ENCODE data around the gene NDUFS8.

Gene NDUFS8

GRCh38 chr11:68038226-68038717 is 7.8 kb downstream of the NDUFS8 start:
- DNase-seq: no peak

DNA sequence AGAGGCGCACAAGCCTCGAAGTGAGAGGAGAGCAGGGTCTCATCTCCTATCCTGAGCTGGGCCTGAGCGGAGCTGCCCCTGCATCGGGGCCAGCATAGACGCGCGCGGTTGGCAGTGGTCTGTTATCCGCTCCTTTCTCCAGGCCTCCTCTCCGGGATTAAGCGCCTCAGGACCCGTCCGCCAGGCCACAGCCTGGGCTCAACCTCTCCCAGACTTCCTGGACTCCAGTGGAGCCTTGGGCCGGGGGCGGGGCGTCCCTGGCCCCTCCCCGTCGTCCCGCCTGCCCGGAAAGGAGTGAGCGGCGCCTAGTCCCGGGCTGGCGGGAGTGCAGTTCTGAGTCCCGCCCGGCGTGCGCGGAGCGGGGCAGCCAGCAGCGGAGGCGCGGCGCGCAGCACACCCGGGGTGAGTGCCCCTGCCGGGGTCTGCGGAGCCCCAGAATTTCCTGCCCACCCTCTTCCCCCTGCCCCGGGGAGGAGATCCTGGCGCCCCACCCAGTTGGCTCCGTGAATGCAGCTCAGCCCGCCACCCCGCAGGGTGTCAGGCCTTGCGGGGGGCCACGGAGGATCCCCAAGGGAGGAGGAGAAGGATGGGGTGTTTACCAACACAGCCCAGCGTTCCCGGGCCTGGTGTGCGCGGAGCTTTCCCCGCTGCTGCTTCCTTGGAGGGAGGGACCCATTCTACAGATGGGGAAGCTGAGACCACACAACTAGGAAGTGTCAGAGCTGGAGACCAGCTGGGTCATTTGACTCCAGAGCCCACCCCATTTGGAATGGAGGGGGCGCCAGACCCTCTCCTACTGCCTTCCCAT is 8.4 kb downstream of the NDUFS8 start, which contains the start of gene TCIRG1:
Gene TCIRG1 (plus strand): TSS at position 308 of the 808 bp plus-strand sequence. CDS start 2,247 bp downstream, outside the sequence.
- DNase-seq: peak; percentile 55

- DNase-seq: no peak
Observed at GRCh38 chr11:68039526-68040086, 9.1 kb downstream of the NDUFS8 start.

- DNase-seq: peak; percentile 31
Observed at GRCh38 chr11:68040101-68040956, 9.8 kb downstream of the NDUFS8 start.

DNA sequence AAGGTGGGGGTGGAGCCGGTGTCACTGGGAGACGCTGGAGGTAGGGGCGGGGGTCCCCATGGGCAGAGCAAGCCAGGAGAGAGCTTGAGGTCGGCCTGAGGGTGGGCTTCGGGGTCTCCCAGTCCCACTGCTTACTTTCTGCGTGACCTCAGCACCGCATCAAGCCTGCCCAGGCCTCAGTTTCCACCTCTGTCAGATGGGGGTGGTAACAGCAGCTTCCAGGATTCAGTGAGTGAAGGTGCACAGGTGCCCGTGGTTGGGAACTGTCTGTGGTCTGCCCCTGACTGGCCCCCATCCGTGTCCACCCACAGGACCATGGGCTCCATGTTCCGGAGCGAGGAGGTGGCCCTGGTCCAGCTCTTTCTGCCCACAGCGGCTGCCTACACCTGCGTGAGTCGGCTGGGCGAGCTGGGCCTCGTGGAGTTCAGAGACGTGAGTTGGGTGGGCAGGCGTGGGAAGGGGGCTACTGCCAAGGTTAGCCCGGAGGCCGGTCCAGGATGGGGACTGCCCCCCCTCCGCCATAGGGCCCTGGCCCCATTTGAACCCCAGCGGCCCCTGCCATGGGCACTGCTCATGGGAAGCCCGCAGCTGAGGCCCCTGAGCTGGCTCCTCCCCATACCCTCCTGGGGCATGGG is 10.6 kb downstream of the NDUFS8 start:
- DNase-seq: no peak

DNA sequence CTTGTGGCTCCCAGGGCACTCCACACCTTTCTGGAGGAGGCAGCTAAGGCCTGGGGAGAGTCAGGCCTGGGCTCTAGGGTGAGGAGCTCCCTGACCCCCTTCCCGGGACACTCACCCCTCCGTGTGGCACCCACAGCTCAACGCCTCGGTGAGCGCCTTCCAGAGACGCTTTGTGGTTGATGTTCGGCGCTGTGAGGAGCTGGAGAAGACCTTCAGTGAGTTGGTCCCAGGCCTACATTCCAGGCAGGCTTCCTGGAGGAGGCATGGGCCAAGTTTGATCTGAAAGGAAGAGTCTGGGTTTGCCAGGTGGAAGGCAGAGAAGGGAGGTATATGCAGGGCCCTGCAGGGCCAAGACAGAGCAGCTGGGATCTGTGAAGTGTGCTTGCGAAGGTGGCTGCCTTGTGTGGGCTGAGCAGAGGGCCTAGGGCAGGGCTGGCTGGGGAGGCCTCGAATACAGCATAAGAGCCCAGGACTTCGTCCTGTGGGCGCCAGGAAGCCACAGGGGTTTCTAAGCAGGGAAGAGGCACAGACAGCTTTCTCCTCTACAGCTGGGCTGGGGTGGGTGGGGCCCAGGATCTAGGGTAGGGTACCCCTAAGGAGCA is 11.2 kb downstream of the NDUFS8 start:
- no peak for DNase-seq

- DNase-seq: no peak
Observed at GRCh38 chr11:68042219-68043028, 11.9 kb downstream of the NDUFS8 start.

- no peak for DNase-seq
Observed at GRCh38 chr11:68043029-68043348, 12.5 kb downstream of the NDUFS8 start.

DNA sequence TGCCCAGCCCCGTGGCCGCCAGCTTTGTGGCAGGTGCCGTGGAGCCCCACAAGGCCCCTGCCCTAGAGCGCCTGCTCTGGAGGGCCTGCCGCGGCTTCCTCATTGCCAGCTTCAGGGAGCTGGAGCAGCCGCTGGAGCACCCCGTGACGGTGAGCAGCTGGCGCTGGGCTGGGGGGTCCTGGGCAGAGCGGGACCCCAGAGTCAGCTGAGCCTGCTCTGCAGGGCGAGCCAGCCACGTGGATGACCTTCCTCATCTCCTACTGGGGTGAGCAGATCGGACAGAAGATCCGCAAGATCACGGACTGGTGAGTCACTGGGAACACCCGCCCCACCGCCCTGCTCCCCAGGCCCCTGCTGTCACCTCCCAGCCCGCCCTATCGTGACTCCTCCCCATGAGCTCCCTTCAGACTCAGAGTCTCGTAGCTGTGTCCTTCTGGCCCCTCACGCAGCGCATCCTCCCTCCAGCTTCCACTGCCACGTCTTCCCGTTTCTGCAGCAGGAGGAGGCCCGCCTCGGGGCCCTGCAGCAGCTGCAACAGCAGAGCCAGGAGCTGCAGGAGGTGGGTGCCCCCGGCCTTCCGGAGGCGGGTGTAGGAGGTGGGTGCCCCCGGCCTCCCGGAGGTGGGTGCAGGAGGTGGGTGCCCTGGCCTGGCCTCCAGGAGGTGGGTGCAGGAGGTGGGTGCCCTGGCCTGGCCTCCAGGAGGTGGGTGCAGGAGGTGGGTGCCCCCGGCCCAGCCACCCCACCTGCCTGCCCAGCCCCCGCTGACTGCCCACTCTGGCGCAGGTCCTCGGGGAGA is 13.1 kb downstream of the NDUFS8 start:
- DNase-seq: no peak

DNA sequence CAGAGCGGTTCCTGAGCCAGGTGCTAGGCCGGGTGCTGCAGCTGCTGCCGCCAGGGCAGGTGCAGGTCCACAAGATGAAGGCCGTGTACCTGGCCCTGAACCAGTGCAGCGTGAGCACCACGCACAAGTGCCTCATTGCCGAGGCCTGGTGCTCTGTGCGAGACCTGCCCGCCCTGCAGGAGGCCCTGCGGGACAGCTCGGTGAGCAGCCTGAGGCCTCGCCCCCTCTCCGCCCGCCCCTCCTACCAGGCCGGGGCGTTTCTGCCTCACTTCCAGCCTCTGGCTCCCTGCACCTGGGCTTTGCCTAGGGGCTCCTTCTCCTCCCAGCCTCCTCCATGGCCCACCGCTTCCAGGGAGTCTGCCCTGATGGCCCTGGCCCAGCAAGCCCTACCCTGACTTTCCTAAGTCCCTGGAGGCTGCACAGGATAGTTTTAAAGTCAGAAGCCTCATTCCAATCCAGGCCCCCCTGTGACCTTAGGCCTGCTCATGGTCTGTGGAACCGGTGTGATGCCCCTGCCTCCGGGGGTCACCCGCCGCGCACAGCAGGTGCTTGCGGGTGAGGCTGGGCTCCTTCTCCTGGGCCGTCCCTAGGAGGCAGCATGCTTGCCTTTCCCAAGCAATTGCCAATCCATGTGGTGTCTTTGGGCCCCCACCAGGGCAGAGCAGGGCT is 13.8 kb downstream of the NDUFS8 start:
- no peak for DNase-seq

DNA sequence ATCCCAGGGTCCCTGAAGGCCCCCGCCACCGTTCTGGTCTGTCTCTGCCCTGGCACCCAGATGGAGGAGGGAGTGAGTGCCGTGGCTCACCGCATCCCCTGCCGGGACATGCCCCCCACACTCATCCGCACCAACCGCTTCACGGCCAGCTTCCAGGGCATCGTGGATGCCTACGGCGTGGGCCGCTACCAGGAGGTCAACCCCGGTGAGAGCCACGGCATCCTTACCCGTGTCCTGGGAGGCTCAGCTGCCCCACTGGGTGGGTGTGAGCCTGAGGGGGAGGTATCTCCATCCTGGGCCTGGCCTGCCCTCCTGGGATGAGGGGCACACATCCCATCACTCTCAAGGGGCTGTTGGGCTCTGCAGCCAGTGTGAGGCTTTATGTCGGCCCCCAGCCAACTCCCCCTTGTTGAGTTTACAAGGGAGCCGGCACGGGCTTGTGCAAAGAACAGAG is 14.4 kb downstream of the NDUFS8 start:
- no peak for DNase-seq

DNA sequence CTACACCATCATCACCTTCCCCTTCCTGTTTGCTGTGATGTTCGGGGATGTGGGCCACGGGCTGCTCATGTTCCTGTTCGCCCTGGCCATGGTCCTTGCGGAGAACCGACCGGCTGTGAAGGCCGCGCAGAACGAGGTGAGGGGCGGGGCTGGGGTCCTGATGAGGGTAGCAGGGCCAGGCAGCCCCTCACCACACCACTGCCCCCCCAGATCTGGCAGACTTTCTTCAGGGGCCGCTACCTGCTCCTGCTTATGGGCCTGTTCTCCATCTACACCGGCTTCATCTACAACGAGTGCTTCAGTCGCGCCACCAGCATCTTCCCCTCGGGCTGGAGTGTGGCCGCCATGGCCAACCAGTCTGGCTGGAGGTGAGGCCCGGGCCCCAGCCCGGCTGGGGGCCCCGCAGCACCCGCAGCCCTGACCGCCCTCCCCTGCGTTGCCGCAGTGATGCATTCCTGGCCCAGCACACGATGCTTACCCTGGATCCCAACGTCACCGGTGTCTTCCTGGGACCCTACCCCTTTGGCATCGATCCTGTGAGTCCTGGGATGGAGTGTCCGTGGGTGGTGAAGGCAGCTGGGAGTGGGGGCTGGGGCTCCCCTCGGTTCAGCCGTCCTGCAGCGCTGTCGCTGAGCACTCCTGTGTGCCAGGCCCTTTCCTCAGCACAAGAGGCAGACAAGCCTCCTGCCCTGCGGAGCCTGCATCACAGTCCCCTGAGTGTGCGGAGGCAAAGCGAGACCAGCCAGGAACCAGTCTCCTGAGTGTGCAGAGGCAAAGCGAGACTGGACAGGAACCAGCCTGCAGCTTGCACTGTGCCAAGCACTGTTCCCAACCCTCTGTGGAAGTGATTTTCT is 17.2 kb downstream of the NDUFS8 start:
- no peak for DNase-seq

- DNase-seq: no peak
Observed at GRCh38 chr11:68048681-68049508, 18.4 kb downstream of the NDUFS8 start.

DNA sequence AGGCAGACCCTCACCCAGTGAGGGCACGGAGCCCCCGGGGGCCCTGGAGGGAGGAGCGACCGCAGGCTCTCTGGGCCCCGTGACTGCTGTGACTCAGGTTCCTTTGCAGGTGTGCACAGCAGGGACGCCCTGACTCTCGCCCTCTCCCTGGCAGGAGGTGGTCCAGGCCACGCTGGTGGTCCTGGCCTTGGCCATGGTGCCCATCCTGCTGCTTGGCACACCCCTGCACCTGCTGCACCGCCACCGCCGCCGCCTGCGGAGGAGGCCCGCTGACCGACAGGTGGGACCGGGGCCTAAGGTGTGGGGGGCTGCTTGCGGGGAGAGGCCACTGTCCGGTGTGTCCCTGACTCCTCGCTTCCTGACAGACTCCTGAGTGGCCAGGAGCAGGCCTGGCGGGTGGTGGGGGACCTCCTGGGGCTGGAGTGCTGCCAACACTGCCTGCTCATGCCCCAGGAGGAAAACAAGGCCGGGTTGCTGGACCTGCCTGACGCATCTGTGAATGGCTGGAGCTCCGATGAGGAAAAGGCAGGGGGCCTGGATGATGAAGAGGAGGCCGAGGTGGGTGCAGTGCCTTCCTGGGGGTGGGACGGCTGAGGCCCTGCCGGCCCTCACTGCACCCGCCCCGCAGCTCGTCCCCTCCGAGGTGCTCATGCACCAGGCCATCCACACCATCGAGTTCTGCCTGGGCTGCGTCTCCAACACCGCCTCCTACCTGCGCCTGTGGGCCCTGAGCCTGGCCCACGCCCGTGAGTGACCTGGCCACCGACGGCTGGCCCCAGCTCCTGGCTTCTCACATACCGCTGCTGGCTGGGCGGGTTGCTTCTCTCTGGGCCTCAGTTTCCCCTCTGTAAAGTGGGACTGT is 19.3 kb downstream of the NDUFS8 start:
- DNase-seq: no peak

- DNase-seq: no peak
Observed at GRCh38 chr11:68050371-68050841, 19.9 kb downstream of the NDUFS8 start.

DNA sequence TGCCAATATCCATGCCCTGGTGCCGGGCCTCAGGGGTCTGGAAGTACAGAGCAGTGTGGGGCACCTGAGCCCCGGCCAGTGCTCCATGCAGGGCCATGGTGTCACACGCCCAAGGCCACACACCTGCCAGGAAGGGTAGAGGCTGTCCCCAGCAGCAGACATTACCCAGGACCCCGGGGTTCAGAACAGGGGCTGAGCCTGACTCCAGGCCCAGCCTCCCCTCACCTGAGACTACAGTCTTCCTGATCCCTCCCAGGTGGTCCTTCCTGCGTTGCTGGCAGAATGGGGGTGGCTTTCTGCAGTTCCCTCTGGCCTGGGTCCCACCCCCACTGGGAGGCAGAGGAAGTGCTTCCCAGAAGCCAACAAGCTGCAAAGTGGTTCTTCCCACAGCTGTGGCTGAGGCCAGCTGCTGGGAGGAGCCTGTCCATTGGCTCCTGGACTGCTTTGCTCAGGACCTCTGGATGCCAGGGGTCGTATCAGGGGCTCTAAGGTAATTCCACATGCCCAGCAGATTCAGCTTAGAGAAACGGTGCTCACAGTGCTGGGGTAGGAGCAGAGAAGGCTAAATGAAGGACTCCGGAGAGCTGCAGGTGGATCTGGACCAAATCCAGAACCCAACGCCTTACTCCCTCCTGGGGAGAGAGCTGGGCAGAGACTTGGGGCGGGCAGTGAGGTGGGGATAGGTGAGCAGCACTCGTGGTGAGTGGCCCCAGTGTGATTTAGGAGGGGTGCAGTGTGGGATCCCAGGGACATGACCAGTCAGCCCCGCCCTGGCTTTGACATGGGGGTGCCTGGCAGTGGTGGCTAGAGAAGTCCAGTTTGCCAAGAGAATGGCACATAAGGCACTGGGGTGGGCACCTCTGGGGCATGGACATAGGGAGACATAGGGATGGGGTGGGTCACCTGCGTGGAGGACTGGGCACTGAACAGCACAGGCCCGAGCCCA is 21.0 kb downstream of the NDUFS8 start:
- no peak for DNase-seq

All from stimulated activated naive CD4-positive, alpha-beta T cell treated with Interleukin-2 at 50 U/mL for 16 hours (primary cell).